Right ventricle myocardium superior (tissue), 1 donor: Measurements from ENCODE around the gene UBE2QL1. TPM values are rescaled to one million over a fixed set of nuclear protein-coding genes. Genes with fewer than 3 reads are reported as not detected.
A peak's percentile ranks its signal among the peaks of the same experiment; 100 is the strongest.

Experiments
- ATAC-seq: fragments of 200-7000 bp; cut with Tn5 transposase; one replicate; pipeline ENCODE4 v1.9.1; 2020; ENCODE audit warnings: mild to moderate bottlenecking; ENCODE audit not compliant: poor library complexity
- DNase-seq: peaks from one replicate; pipeline ENCODE4 v3.0.0-alpha.2; 2020
- intact Hi-C: fragments of 100-400 bp; cut with DNase I; formaldehyde crosslinking; loops from one replicate; pipeline ENCODE4 v1.11.2; 2022
- total RNA-seq: library from RNA; stranded (reverse); fragmentation: NEBNext Ultra II Directional; extraction: Animal tissue kit (Norgen Biotek cat#: 25700); gene quantifications from one replicate; pipeline ENCODE4 v1.2.1, GENCODE V29; 2021
- donor health status: DM: no; HTN: yes; CAD: no; lungs with severe emphysema.

The UBE2QL1 gene
- total RNA-seq, 1 donor from 2014 or later: 22.8 TPM

DNA sequence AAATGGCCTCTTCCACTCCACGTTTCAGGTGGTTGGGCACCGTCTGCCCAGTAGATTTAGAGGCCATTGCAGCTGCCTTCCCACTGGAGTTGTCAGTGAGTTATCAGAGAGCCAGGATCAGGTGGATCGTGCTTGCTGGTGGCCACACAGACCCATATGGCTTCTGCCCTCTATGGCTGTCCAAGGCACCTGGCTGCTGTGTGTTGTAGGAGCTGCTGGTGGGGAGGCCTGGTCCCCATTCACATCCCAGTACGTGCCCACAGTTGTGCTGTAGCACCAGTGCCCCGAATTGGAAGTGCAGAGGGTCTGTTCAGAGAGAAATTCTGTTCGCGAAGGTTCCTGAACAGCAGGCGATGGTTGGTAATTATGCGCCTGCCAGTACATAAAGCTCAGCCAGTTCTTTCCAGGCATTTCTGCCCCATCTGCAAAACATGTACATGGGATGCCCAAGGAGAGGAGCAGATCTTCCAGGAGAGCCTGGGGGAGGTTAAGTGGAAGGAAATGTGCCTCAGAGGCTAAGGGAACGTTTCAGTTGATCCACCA, 41.1 kb downstream of the UBE2QL1 start:
- no peak for DNase-seq
- no peak for ATAC-seq
- intact Hi-C loops: no loop called here

DNA sequence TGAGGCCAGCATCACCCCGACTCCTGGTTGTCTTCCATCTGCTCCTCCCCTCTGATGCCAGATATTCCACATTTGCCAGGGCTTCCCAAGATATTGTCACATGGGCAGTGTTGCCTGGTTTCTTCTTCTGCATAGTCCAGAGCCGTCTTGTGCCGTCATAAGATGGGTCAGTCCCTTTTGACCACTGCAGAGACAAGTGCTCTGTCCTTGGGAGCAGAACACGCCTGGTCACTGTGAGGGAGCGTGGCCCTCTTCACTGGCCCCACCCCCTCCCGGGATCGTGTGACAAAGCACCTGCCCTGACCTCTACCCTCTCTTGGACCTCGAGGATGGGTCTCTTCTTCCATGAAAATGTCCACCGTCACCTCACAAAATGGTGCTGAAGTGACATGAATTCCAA, 41.6 kb downstream of the UBE2QL1 start:
- no peak for DNase-seq
- intact Hi-C loops: no loop called here
- ATAC-seq: no peak

DNA sequence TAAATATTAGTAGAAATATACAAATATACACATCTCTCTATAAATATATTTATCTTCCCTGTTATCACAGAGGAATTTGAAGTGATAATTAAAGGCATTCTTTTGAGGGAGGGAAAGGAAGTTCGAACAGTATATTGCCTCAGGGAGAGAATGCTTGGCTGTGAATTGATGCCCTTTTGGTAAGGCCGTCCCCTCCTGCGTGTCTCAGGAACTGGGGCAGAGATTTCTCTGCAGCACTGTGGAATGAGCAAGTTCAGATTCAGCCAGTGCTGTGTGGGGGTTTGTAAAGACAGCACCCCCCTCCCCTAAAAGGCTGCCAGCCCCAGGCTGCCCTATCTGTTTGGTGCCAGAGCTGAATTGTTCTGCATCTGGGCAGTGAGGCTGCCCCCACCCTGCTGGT, 42.0 kb downstream of the UBE2QL1 start:
- ATAC-seq (no peak), DNase-seq (no peak)
- intact Hi-C loops: no loop called here

DNA sequence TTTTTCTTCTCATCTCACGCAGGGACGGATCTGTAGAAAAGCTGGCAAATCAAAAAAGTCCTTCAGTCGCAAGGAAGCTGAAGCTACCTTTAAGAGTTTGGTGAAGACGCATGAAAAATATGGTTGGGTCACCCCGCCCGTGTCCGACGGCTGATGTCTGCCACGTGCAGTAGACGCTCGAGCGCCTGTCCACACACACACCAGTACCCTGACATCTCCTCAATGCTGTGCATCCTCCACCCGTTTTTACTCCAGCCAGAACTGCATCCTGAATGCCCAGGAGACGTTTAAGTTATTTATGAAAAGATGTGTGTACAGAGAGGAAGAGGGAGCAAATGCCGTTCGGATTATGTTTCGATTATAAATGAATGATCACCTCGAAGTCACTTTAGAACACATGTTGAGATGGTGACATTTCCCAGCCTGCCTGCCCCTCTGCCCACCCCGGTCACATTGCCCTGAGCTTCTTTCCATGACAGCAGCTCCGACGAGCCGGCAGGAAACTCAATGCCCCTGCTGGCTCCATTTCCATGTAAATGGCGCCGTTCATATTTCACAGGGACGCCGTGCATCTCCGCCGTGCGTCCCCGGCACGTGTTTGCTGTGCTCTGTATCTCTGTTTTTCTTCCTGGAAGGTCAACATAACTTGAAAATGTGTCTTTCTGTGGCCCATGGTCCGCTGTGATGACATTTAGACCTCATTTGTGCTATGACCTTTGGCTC, 42.7 kb downstream of the UBE2QL1 start:
- ATAC-seq (no peak), DNase-seq (no peak)
- intact Hi-C loops: no loop called here

DNA sequence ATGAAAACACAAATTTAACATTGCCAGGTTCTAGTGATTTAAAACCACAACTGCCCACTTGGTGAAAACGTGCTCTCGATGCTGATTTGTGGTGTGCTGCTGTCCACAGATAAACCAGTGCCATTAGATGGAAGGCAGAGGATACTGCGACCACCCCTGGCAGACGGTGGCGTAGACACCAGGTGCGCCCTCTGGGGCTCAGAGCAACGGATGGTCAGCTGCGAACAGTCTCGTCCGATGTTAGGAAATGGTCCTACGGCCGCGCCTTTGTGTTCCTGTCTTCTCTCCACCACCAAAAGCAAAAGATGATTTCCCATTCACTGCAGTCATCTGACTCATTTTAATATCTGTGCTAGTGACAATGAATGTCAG, 43.2 kb downstream of the UBE2QL1 start:
- ATAC-seq (no peak), DNase-seq (no peak)
- intact Hi-C loops: no loop called here

DNA sequence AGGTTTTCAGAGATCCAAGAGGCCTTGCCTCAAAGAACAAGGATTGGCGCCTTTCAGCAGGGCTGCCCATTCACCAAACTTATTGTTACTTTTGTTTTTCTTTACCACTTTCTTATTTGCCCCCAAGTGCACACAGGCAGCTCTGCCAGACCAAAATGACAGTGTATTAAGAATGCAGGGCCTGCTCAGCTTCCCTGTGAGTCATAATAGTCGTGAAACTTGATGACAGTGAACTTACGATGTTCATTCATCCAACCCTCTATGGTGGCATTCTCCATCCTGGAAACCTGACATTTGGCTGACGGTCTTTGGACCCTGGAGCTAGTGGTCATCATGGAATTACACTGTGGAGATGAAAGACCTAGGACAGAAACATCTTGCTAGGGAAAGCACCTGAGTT, 44.3 kb downstream of the UBE2QL1 start:
- DNase-seq (no peak), ATAC-seq (no peak)
- intact Hi-C loops: no loop called here

DNA sequence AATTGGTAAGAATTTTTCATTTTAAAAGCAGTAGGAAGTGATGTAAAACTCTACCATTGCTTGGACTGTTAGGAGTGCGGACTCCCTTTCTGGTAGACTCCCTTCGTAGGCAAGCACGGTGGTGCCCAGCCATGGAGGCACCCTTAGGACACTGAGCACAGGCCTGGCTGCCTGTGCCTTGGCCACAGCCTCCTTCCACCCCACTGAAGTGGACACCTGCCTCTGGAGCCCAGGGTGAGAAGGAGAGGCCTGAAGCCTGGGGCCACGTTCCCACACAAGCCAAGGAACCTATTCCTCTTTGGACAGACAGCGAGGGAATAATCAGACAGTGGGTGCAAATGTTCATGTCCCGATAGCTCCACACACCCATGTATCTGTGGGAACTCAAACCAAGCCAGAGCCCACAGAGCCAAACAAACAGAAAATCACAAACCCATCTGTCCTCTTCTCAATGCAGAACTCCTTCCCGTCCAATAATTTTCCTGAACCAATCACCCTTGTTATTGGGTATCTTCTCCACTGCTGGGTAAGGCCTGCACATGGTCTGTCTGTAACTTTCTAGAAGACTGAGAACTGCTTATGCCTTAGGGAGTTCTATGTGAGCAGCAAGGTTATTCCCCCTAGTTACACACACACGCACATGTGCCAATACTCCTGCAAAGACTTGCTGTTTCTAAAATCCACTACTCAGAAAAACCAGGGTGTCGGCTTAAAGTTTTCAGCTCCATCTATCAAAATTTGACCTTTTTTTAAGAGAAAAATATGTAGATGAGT, 45.2 kb downstream of the UBE2QL1 start:
- ATAC-seq: no peak
- intact Hi-C loops: no loop called here
- no peak for DNase-seq

DNA sequence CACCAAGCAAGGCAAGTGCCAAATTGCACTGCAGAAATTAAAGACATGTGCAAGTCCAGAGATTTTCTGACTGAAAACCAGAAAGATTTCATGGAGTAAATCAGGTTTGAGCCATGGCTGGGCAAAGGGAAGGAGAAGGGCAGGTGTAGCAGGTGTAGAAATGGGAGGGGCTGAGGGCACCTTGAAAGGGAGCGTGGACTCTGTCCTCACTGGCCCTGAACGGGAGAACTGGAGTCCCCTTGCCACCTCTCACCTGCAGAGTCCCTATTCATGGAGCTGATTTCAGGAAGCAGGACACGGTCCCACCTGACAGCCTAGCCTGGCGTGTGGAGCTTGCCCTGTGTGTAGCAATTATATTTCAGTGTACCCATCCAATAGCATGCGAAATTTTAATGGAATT, 46.3 kb downstream of the UBE2QL1 start:
- no peak for ATAC-seq
- DNase-seq: no peak
- intact Hi-C loops: no loop called here

DNA sequence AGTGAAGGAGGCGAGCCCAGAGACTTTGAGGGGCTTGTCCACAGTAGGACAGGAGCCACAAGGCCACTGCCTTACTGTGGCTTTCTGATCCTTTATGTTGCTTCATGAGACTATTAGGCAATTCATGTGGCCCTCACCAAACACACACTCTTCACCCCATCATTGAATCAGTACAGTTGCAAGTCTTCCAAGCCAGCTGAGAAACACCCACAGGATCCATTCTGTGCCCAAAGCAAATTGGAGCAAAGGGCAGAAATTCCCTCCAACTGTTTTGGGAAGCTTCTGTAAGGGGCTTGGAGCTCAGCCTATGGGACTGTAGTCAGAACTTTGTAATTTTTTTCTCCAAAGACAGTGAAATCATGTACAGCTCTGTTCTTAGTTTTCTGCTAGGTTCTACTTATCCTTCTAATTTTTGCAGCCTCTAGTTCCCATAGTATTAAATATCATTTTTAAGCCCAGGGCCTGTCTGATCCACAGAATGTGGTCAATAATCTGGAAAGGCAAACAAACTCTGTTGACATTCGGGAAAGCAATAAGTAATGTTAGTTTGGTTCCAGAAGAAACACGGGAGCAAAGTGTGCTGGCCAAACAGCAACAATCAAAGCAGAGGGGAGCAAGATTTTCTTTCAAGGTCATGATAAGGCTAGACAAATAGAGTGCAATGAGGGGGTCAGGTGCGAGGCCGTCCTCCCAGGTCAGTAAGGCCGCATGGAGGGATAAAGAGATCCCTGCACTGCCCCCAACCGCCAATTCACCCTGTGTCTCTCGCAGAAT, 47.0 kb downstream of the UBE2QL1 start:
- DNase-seq (no peak), ATAC-seq (peak; percentile 36)
- intact Hi-C loops: no loop called here

DNA sequence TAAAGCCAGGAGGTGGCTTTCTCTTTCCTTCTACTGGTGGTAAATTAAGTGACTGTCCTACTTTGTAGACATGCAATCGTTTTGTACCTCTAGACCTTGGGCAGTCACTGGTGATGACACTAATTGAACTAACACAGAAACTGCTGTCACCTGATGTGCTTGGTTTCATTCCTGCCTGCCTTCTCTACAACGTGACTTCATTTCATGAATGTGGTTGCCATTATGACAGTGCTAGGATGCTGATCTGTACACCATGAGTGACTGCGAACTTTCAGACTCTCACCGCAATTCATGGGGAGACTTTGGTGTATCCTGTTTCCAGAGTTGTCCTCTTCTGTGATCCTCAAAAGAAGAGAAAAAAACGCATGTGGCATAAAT, 47.5 kb downstream of the UBE2QL1 start:
- ATAC-seq (peak; percentile 21), DNase-seq (no peak)
- intact Hi-C loops: no loop called here

DNA sequence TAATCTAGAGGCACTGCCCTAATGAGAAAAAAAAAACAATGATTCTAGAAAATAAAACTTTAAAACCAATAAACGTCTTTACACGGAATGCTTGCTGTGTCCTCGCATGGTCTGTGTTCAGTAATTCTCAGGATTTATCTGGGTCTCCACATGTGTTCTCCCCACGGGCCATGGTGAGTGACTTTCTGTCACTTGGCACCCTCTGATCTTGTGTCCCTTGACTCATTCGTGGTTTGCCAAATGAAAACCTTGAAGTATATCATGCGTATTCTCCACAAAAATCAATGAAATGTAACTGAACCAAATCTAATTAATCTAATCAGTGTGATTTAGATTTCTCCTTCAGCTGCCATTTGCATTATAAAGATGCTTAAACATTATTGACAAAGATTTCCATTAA, 48.0 kb downstream of the UBE2QL1 start:
- intact Hi-C loops: no loop called here
- DNase-seq: no peak
- no peak for ATAC-seq

DNA sequence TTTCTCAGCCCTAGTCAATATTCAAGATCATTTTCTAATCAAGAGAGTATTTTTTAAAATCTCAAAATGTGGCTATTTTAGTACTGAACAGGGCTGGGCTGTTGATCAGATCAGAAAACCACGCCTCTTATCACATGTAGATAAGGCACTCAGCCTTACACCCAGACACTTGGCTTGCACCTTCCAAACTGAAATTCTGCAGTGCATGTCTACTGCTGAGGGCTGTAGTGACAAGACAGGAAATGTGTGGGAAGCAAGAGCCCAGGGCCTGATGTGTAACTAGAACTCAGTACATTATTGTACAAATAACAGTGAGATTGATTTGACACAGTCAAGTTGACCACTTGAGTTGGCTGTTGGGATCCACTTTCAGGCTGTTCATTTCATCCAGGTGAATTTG, 48.6 kb downstream of the UBE2QL1 start:
- intact Hi-C loops: no loop called here
- DNase-seq (no peak), ATAC-seq (no peak)

DNA sequence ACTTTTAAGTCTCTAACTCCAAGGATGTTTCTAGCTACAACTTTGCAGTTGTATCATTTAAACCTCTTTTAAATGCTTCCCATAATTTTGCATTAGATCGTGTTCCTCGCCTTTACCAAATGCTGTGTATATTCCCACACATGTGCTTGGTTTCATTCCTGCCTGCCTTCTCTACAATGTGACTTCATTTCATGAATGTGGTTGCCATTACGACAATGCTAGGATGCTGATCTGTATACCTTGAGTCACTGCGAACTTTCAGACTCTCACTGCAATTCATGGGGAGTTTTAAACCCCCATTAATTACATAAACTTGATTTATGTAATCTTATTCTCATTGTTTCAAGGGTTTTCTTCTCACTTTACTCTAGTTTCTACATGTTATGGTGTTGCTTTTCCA, 50.3 kb downstream of the UBE2QL1 start:
- DNase-seq: no peak
- intact Hi-C loops: no loop called here
- no peak for ATAC-seq

DNA sequence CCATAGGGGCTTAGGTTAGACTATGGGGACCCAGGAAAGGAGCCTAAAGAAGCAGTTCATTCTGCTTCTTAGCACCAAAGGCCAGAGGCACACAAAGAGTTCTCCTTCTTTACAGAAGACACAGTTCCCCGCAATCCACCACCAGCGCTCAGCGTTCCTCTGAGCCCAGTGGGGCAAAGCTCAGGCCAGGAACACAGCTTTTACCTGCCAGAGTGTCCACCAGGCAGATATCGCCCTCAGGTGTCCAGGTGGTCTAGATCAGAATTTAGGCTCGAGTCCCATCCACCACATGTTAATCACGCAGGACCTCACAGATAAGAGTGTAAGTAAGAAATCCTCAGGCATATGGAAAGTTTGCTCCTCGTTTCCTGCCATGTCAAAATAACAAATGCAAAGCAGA, 53.0 kb downstream of the UBE2QL1 start:
- intact Hi-C loops: no loop called here
- ATAC-seq (no peak), DNase-seq (no peak)

DNA sequence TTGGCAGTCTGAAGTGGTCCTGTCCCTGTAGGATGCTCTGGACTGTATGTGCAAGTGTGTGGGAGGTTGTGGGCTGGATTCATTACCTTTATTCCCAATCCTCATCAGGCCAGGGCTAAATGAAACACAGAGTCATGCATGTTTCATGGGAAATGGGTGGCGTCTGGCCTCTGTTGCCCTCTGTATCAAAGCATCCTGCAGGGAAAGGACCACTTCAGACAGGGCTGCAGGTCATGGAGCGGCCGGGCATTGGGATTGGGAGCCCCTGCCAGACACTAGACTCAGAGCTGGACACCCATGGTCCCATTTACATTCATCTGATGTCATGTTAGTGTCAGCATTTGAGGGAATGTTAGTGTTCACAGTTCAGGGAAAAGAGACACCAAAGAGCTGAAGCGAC, 53.8 kb downstream of the UBE2QL1 start:
- intact Hi-C loops: no loop called here
- ATAC-seq (no peak), DNase-seq (no peak)

DNA sequence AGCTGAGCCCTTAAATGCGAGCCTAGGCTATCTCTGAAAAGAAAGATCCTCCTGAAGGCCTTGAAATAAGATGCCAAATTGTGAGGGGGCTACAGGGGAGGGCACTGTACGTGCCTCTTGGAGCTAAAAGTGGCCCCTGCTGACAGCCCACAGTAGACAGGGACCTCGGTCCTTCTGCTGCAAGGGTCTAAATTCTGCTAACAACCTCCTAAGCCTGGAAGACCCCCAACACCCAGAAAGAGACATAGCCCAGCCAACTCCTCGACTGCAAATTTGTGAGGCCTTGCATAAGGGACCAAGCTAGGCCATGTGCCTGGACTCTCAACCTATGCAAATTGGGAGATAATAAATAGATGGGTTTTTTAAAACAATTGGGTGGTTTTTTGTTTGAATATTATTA, 54.7 kb downstream of the UBE2QL1 start:
- ATAC-seq (no peak), DNase-seq (no peak)
- intact Hi-C loops: no loop called here

DNA sequence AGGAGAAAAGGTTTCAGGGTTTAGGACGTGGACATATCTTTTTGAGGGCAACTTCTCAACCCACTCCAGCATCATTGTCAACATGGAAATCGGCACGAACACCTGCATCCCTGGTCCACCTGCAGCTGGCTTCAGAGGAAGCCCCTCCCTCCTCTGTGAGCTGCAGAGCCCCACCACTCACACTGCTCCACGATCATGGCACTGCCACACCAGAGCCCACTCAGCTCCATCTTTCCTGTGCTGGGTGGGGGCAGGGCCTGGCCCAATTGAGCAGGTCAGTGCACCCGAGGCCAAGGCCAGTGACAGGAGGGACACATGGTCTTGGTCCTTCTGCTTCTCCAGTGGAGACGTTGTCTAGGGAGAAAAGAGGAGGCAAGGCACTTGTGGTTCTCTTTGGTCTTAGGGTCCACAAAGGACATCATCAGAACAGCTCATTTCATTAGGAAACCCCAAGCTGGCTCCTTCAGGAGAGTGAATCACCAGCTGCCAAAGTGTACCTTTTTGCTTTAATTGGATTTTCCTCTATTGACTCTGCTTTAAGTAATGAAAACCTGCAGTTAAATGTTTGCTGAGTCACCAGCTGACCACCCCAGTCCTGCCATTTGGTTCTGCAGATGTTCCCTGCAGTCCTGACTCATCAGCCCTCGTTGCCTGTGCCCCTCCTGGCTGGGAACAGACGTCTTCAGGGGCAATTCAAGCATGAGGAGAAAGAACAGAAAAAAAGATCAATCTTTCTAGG, 56.2 kb downstream of the UBE2QL1 start:
- ATAC-seq (no peak), DNase-seq (no peak)
- intact Hi-C loops: no loop called here

DNA sequence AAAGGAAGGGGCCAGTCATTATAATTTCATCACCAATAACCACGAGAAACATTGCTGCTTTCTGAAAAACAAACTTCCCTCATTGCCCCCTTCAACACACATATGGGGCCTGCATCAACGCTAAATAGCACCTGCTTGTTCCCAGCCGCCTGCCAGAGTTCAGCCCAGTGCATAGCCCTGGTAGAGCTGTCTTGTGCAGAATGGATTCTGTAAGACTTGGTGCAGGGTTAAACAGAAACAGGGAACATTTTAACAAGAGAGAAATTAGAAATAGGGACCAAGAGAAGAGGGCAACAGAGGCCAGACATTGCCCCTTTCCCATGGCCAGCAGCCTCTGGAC, 56.7 kb downstream of the UBE2QL1 start:
- intact Hi-C loops: no loop called here
- DNase-seq (no peak), ATAC-seq (no peak)
